AML-193 (cell line): ENCODE measurements around the gene ATP11A.

ENCODE experiments used
- DNase-seq, 2 experiments: peaks; one replicate each; lab custom pipeline; 2025; lab: John Stamatoyannopoulos, UW

Gene ATP11A

DNA sequence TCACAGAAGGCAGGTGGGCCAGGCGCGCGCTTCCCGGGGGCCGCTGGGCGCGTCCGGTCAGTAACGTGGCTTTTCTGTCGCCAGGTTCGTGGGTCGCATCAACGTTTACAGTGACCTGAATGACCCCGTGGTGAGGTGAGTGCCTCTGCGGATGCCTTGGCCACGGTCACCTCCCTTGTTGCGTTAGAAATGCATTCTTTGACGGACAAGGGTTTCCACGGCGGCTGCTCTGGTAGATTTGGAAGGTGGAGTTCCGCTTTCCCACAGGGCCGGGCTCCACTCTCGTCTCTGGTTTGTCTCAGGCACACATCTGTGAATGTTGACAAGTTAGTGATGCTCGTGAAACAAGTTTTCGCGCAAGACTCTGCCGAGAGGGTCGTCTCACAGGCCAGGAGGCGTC lies 130.0 kb downstream of the ATP11A start:
- no peak for DNase-seq

DNA sequence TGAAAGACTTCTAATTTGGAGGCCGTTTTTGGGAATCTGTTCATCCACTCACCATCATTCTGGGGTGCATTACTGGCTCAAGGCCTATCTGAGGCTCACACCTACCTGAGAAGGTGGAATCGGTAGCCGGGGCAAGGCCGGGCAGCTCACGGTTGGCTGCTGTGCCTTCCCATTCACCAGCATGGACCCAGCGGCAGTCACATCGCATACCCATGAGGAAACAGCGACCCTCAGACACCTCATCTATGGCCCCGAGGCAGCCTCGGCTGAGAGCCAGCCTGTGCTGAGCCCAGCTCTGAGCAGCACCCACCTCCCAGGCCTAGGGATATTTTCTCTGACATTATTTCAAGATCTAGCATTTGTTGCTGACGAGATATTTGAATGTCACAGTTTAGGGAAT lies 130.5 kb downstream of the ATP11A start:
- no peak for DNase-seq

DNA sequence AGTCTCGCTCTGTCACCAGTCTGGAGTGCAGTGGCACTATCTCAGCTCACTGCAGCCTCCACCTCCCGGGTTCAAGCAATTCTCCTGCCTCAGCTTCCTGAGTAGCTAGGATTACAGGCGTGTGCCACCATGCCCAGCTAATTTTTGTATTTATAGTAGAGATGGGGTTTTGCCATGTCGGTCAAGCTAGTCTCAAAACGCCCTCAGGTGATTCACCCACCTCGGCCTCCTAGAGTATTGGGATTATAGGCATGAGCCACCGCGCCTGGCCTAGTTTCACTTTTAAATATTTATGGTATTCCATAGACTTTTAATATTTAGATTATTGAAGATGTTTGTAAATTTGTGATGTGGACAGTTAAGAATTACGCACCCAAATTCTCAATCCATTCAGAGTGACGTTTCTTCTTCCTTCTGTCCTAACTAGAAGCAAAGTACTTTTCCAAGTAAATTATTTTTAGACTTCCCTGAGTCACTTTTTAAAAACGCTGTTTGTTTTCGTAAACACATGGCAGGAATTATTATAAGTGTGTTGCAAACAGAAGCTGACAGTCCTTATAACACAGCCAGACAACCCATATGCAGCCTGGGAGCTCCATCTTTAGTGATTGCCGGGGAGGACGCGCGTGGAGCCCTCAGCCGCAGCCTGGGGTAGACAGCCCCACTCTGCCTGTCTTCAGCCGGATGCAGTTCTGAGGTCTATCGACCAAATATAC lies 131.7 kb downstream of the ATP11A start:
- no peak for DNase-seq

DNA sequence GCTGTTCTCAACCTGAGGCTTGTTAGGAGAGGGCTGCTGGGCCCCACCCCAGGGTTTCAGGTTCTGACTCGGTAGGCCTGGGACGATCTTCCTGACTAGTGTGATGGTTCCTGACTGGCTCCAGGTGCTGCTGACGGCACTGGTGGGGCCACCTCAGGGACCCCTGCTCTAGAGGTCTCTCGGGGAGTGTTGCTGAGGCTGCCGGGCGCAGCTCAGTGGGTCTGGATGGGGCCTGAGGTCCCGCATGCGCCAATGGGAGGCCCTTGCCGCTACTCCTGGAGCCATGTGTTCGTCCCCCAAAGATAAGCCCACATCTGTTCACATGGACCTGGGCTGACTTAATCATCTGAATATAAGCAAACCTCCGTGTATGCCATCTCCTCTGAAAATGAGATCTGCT lies 133.0 kb downstream of the ATP11A start:
- no peak for DNase-seq

DNA sequence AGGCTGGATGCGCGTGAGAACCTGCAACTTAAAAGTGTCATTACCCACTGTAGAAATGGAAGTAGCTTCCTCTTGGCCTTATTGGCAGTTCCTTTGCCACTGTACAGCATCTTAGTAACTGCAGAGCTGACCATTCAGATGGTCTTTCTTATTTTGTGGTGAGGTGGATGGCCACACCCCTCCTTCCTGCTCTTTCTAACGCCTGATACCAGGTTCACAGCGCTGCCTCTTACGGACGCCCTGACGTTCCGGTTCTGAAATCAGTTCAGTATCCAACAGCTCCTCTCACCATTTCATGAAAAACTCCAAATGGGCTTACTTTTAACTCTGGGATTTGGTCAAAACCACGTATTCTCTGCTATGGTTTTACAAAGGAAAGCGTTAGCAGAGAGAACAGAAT lies 134.6 kb downstream of the ATP11A start:
- DNase-seq: no peak

DNA sequence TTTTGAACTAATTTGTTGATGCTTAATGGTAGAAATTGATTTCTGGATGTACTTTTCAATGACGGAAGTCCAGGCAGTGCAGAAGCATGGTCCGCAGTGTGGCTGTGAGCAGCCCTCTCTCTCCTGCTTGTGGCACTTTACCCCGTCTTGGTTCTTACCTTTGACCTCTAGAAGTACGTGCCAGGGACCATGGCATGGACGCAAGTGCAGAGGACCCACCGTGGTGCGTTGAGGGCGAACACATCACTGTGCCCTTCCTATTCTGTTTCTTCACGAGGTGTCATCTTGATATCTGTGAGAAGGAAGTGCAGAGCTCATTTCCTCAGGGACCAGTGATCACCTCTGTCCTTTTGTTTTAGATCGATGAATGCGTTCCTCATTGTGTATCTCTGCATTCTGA lies 135.2 kb downstream of the ATP11A start:
- no peak for DNase-seq

- DNase-seq: no peak
Observed at GRCh38 chr13:112825875-112826274, 136.0 kb downstream of the ATP11A start.

DNA sequence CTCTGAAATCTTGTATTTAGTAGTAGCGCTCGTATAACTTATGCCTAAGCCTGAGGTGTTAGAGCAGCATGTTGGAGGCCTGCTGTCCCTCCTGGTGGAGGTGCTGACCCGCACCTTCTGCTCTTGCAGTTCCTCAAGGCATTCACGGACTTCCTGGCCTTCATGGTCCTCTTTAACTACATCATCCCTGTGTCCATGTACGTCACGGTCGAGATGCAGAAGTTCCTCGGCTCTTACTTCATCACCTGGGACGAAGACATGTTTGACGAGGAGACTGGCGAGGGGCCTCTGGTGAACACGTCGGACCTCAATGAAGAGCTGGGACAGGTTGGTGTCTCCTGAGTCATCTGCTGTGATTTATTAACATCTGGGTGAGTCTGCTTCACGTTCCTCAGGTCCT lies 136.7 kb downstream of the ATP11A start:
- no peak for DNase-seq

DNA sequence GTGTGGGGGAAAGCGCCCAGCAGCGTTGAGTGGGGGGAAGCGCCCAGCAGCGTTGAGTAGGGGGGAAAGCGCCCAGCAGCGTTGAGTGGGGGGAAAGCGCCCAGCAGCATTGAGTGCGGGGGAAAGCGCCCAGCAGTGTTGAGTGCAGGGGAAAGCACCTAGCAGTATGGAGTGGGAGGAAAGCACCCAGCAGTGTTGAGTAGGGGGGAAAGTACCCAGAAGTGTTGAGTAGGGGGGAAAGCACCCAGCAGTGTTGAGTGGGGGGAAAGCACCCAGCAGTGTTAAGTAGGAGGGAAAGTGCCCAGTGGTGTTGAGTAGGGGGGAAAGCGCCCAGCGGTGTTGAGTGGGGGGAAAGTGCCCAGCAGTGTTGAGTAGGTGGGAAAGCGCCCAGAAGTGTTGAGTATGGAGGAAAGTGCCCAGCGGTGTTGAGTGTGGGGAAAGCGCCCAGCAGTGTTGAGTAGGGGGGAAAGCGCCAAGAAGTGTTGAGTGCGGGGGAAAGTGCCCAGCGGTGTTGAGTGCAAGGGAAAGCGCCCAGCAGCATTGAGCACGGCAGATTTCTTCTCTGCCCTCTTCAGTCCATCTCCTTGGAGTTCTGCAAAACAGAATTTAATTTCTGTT lies 138.4 kb downstream of the ATP11A start:
- DNase-seq: no peak

- DNase-seq: no peak
Observed at GRCh38 chr13:112828756-112829155, 138.9 kb downstream of the ATP11A start.

DNA sequence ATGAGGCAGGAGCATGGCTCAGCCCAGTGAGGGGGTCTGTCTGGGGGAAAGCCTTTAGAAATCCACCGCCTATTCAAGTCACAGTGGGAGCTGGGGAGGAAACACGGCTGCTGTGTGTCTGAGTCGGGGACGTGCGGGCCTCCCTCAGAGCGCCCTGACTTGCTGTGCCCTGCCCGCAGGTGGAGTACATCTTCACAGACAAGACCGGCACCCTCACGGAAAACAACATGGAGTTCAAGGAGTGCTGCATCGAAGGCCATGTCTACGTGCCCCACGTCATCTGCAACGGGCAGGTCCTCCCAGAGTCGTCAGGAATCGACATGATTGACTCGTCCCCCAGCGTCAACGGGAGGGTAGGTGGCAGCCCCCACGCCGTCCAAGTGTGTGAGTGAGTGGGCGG lies 141.4 kb downstream of the ATP11A start:
- no peak for DNase-seq

- DNase-seq: no peak
Observed at GRCh38 chr13:112831801-112832200, 142.0 kb downstream of the ATP11A start.

- no peak for DNase-seq
Observed at GRCh38 chr13:112832811-112833210, 143.0 kb downstream of the ATP11A start.

DNA sequence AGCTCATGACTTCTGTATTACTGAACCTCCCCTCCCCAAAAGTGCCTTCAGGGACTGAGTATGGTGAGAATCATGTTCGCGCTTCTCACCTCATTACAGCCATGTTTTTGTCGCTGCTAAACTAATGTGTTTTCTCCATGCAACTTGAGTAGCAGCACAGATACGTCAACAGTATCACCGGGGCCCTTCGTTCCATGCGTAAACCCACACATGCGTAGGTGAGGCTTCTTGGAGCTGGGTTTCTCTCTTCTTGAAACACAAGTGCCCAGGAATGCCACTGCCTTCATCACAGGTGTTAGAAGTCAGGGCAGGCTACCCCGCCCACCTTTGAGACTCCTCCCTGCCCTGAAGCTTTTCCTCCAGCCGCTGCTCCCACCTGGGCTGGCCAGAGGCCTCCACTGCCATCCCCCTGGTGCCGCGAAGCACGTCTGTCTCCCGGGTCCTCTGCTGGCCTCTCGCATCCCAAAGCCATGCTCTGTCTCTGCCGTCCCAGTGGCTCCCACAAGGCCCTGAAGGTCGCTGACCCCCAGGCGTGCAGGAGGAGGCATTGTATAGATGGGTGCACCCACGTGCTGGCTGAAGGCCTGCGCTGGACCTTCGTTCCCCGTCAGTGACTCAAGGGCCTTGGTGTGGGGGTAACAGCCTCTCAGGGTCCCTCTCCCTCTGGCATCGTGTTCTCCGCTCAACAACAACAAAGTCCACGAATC lies 143.9 kb downstream of the ATP11A start:
- DNase-seq: no peak

DNA sequence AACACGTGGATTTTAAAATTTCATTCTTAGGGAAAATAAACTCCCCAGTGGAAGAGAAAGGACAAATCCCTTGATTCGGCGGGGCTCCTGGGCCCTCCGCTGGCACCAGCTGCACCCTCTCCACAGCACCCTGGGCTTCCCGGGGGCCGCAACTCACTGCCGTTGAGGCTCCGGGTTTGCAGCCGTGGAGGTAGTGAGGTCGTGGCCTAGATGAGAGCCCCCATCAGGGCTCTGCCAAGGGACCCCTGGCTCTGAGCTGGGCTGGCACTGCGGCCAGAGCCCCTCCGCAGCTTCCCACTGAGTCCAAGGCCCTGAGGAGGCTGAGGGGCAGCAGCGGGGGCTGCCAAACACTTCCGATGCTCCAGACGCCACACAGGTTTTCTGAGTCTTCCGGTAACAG lies 145.5 kb downstream of the ATP11A start:
- no peak for DNase-seq

DNA sequence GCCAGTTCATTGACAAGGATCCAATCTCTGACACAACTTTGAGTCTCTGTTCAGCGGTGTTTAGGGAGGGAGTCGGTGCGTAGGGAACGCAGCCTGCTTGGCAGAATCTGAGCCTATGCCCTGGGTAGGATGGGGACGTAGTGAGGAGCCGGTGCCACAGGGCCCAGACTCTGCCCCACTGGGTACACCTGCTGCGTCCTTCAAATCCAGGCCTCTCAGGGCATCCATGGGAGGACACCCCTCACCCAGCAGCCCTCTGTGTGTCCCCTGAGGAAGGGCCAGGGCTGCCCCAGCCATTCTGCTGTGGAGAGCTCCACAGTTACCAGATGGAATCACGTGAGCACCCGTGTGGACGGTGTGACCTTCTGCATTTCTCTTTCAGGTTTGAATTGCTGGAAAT lies 146.0 kb downstream of the ATP11A start:
- no peak for DNase-seq

GRCh38 chr13:112836940-112837339 lies 147.1 kb downstream of the ATP11A start:
- DNase-seq: no peak

- no peak for DNase-seq
Observed at GRCh38 chr13:112837371-112838037, 147.7 kb downstream of the ATP11A start.

GRCh38 chr13:112838038-112838841 lies 148.4 kb downstream of the ATP11A start:
- DNase-seq: no peak

- no peak for DNase-seq
Observed at GRCh38 chr13:112838842-112839117, 148.9 kb downstream of the ATP11A start.

- no peak for DNase-seq
Observed at GRCh38 chr13:112839356-112840105, 149.7 kb downstream of the ATP11A start.
